ENCODE measurements around the gene NEK1. TPM values are rescaled to one million over a fixed set of nuclear protein-coding genes. Genes with fewer than 3 reads are reported as not detected.
"Not testable (repeated sequence)": the region's sequence is repeated elsewhere in the genome, so short reads cannot be mapped to it uniquely, and the experiment has no call there.

NEK1 gene
- total and polyA plus RNA-seq, 2 donors (not counting 1 experiment from before 2014, with no cell fraction given), result 3.3 to 21.4 TPM

GRCh38 chr4:169506903-169507302 lies 105.5 kb downstream of the NEK1 start:
- ATAC-seq (ENCODE audit: low read depth) (no peak), DNase-seq (no peak)
- Histone ChIP-seq H3K79me2 (ENCODE audit: control insufficient read depth, insufficient read depth, low read length) (no peaks in the 10 kb centered on the region), H3K9me3 (ENCODE audit: control extremely low read depth in 1 of 3, control insufficient read depth in 2 of 3, insufficient read depth in 1 of 3, low read length in 2 of 3) (peaks cover 0 to 3% (median 2%) of the 10 kb centered on the region in 3 donors), H3K27ac (ENCODE audit: low read length in 2 of 2) (no peak overlapping the region), H2AFZ (ENCODE audit: insufficient read depth, low read depth, low read length, poor library complexity, severe bottlenecking) (no peak overlapping the region), H3K4me2 (replicated peaks; ENCODE audit: low read depth, low read length, poor library complexity, severe bottlenecking) (no peak overlapping the region), H3K4me3 (ENCODE audit: control extremely low read depth in 1 of 5, extremely low read depth in 1 of 5, insufficient read depth in 1 of 5, low read depth in 2 of 5, low read length in 4 of 5) (no peak overlapping the region), H3K27me3 (replicated peaks in 1 of 4; ENCODE audit: control extremely low read depth in 1 of 4, control insufficient read depth in 3 of 4, insufficient read depth in 4 of 4, low read length in 3 of 4) (no peaks in the 10 kb centered on the region), H3K36me3 (replicated peaks in 1 of 2; ENCODE audit: control extremely low read depth in 1 of 2, control insufficient read depth in 1 of 2, extremely low read depth in 1 of 2, insufficient read depth in 2 of 2, low read length in 1 of 2) (peaks cover 2 to 3% of the 10 kb centered on the region in 2 experiments), H3K4me1 (ENCODE audit: control insufficient read depth in 2 of 2, insufficient read depth in 2 of 2, low read length in 2 of 2) (no peaks in the 10 kb centered on the region), H4K20me1 (ENCODE audit: control insufficient read depth, insufficient read depth, low read length, poor library complexity, severe bottlenecking) (no peaks in the 10 kb centered on the region), H3K9ac (ENCODE audit: low read length) (no peak overlapping the region)
- intact Hi-C loops (cut with micrococcal nuclease), result no loop called here
- Mint-ChIP-seq H3K27ac (no peak overlapping the region), H3K9me3 (ENCODE audit: insufficient read depth) (peaks cover 4% of the 10 kb centered on the region), H3K4me3 (no peak overlapping the region), H3K27me3 (no peaks in the 10 kb centered on the region), H3K4me1 (no peaks in the 10 kb centered on the region)
- no peak for TF ChIP-seq EZH2 (IDR thresholded peaks at IDR 0.05; ENCODE audit: borderline replicate concordance, insufficient read depth, low read depth, low read length, poor library complexity, severe bottlenecking)
- TF ChIP-seq CTCF (IDR thresholded peaks at IDR 0.05), result no peak
- ChIA-PET POLR2A (no interaction called here), CTCF (interaction anchor here (0.6 to 1.0 kb wide), 2 partner anchors 35 to 583 kb away, joined by 3 read pairs; no protein-coding TSS in a partner anchor)
- no CpG with 5 or more reads among the region's 2 CpGs for WGBS (ENCODE audit: insufficient coverage)

GRCh38 chr4:169499907-169500306 lies 112.5 kb downstream of the NEK1 start:
- H3K4me1 Mint-ChIP-seq; H3K79me2 ChIP-seq (ENCODE audit: control insufficient read depth, insufficient read depth, low read length); H3K9me3 Mint-ChIP-seq (ENCODE audit: insufficient read depth); H3K4me3 Mint-ChIP-seq; H3K4me2 ChIP-seq (replicated peaks; ENCODE audit: low read depth, low read length, poor library complexity, severe bottlenecking); H3K4me3 ChIP-seq (ENCODE audit: control extremely low read depth in 1 of 5, extremely low read depth in 1 of 5, insufficient read depth in 1 of 5, low read depth in 2 of 5, low read length in 4 of 5); H3K27ac Mint-ChIP-seq; DNase-seq; H3K9ac ChIP-seq (ENCODE audit: low read length); CTCF ChIA-PET; H4K20me1 ChIP-seq (ENCODE audit: control insufficient read depth, insufficient read depth, low read length, poor library complexity, severe bottlenecking); H2AFZ ChIP-seq (ENCODE audit: insufficient read depth, low read depth, low read length, poor library complexity, severe bottlenecking); POLR2A ChIA-PET; intact Hi-C loops (cut with micrococcal nuclease); H3K9me3 ChIP-seq (ENCODE audit: control extremely low read depth in 1 of 3, control insufficient read depth in 2 of 3, insufficient read depth in 1 of 3, low read length in 2 of 3); H3K4me1 ChIP-seq (ENCODE audit: control insufficient read depth in 2 of 2, insufficient read depth in 2 of 2, low read length in 2 of 2); H3K27me3 ChIP-seq (replicated peaks in 1 of 4; ENCODE audit: control extremely low read depth in 1 of 4, control insufficient read depth in 3 of 4, insufficient read depth in 4 of 4, low read length in 3 of 4); H3K36me3 ChIP-seq (replicated peaks in 1 of 2; ENCODE audit: control extremely low read depth in 1 of 2, control insufficient read depth in 1 of 2, extremely low read depth in 1 of 2, insufficient read depth in 2 of 2, low read length in 1 of 2); H3K27ac ChIP-seq (ENCODE audit: low read length in 2 of 2); H3K27me3 Mint-ChIP-seq; ATAC-seq (ENCODE audit: low read depth): not testable (repeated sequence)
- WGBS (ENCODE audit: insufficient coverage), result 98% methylated on average over 11 of the region's 11 CpGs

GRCh38 chr4:169494234-169494633 lies 118.1 kb downstream of the NEK1 start:
- H3K4me2 ChIP-seq (replicated peaks; ENCODE audit: low read depth, low read length, poor library complexity, severe bottlenecking); H2AFZ ChIP-seq (ENCODE audit: insufficient read depth, low read depth, low read length, poor library complexity, severe bottlenecking); H3K36me3 ChIP-seq (replicated peaks in 1 of 2; ENCODE audit: control extremely low read depth in 1 of 2, control insufficient read depth in 1 of 2, extremely low read depth in 1 of 2, insufficient read depth in 2 of 2, low read length in 1 of 2); DNase-seq; H3K27ac ChIP-seq (ENCODE audit: low read length in 2 of 2); H3K79me2 ChIP-seq (ENCODE audit: control insufficient read depth, insufficient read depth, low read length); intact Hi-C loops (cut with micrococcal nuclease); H3K4me1 ChIP-seq (ENCODE audit: control insufficient read depth in 2 of 2, insufficient read depth in 2 of 2, low read length in 2 of 2); ATAC-seq (ENCODE audit: low read depth); H3K27me3 Mint-ChIP-seq; H3K9ac ChIP-seq (ENCODE audit: low read length); H3K9me3 Mint-ChIP-seq (ENCODE audit: insufficient read depth); H3K4me3 Mint-ChIP-seq; H3K27me3 ChIP-seq (replicated peaks in 1 of 4; ENCODE audit: control extremely low read depth in 1 of 4, control insufficient read depth in 3 of 4, insufficient read depth in 4 of 4, low read length in 3 of 4); POLR2A ChIA-PET; H4K20me1 ChIP-seq (ENCODE audit: control insufficient read depth, insufficient read depth, low read length, poor library complexity, severe bottlenecking); H3K4me1 Mint-ChIP-seq; H3K27ac Mint-ChIP-seq; H3K4me3 ChIP-seq (ENCODE audit: control extremely low read depth in 1 of 5, extremely low read depth in 1 of 5, insufficient read depth in 1 of 5, low read depth in 2 of 5, low read length in 4 of 5): not testable (repeated sequence)
- WGBS (ENCODE audit: insufficient coverage), result no CpG with 5 or more reads among the region's 3 CpGs
- peaks cover 0 to 13% (median 9%) of the 10 kb centered on the region in 3 donors for H3K9me3 ChIP-seq (ENCODE audit: control extremely low read depth in 1 of 3, control insufficient read depth in 2 of 3, insufficient read depth in 1 of 3, low read length in 2 of 3)
- CTCF ChIA-PET, result interaction anchor here (1.1 to 7.7 kb wide), 2 partner anchors 486 to 572 kb away, joined by 3 to 102 read pairs; no protein-coding TSS in a partner anchor

Data from B cell (primary cell).